GM10248 (cell line): ENCODE results near the gene XIRP2.

Source experiments
- CTCF ChIA-PET: fragments of 300-600 bp; sonication (Branson Sonifier 250); formaldehyde crosslinking; extraction: SDS; loops from one replicate; lab custom pipeline; 2021; ENCODE audit warnings: antibody characterized with exemption; lab: Yijun Ruan, JAX
- POLR2A ChIA-PET: fragments of 350-650 bp; sonication (Branson Sonifier 250); formaldehyde crosslinking; extraction: SDS; loops from one replicate; lab custom pipeline; 2020; ENCODE audit warnings: antibody characterized with exemption; lab: Yijun Ruan, JAX
- DNase-seq: peaks from one replicate; pipeline ENCODE4 v3.0.0; 2012; ENCODE audit errors: extremely low spot score
- CTCF ChIP-seq: IDR thresholded peaks from 2 replicates; pipeline ENCODE4 v1.5.1; 2012; ENCODE audit warnings: mild to moderate bottlenecking, low read depth; ENCODE audit errors: extremely low read depth, missing control alignments, control extremely low read depth

Gene XIRP2

GRCh38 chr2:166899676-166900075 is 11.4 kb downstream of the XIRP2 start:
- ChIA-PET POLR2A (no interaction called here), CTCF (no interaction called here)
- no peak for TF ChIP-seq CTCF
- no peak for DNase-seq

- DNase-seq = no peak
- CTCF ChIA-PET = no interaction called here
These were observed 12.4 kb downstream of the XIRP2 start for GRCh38 chr2:166900700-166901099.

GRCh38 chr2:166901336-166901735 is 13.1 kb downstream of the XIRP2 start:
- TF ChIP-seq CTCF = no peak
- ChIA-PET POLR2A (no interaction called here), CTCF (no interaction called here)
- DNase-seq = no peak

More at GRCh38 chr2:166900700-166901099, 12.4 kb downstream of the XIRP2 start:
- no peak for TF ChIP-seq CTCF
- POLR2A ChIA-PET = no interaction called here

GRCh38 chr2:166916987-166917386 is 28.7 kb downstream of the XIRP2 start:
- POLR2A ChIA-PET = no interaction called here
- no peak for DNase-seq
- no peak for TF ChIP-seq CTCF
- CTCF ChIA-PET = interaction anchor here (1.2 kb wide), 1 partner anchor 30 kb away, joined by 3 read pairs; no protein-coding TSS in a partner anchor

GRCh38 chr2:166917415-166917814 is 29.1 kb downstream of the XIRP2 start:
- TF ChIP-seq CTCF = no peak
- CTCF ChIA-PET = interaction anchor here (1.2 kb wide), 1 partner anchor 30 kb away, joined by 3 read pairs; no protein-coding TSS in a partner anchor
- POLR2A ChIA-PET = no interaction called here
- DNase-seq = no peak

GRCh38 chr2:166921261-166921896 is 33.1 kb downstream of the XIRP2 start:
- TF ChIP-seq CTCF = no peak
- ChIA-PET CTCF (interaction anchor here (0.8 kb wide), 1 partner anchor 13 kb away, joined by 3 read pairs; no protein-coding TSS in a partner anchor), POLR2A (no interaction called here)
- DNase-seq = no peak

- no peak for DNase-seq
- ChIA-PET POLR2A (no interaction called here), CTCF (no interaction called here)
- no peak for TF ChIP-seq CTCF
These were observed 36.7 kb downstream of the XIRP2 start for GRCh38 chr2:166924967-166925366.
